GM13977 (cell line): ENCODE results near the gene PTPRCAP.

ENCODE experiments used
- DNase-seq: peaks from one replicate; pipeline ENCODE4 v3.0.0; 2012; ENCODE audit warnings: low spot score
- in situ Hi-C: fragments of 300-500 bp; cut with MboI; formaldehyde crosslinking; loops from one replicate; pipeline ENCODE4 v1.12.0; 2022; ENCODE audit warnings: low sequenced_read_pairs, low pct_unique_long_range_greater_than_20kb, mixed read lengths, inconsistent platforms; ENCODE audit not compliant: unreplicated experiment
- TF ChIP-seq, protein P1 (sequence below): IDR thresholded peaks from 2 replicates; pipeline ENCODE4 v1.5.1; 2012; ENCODE audit warnings: mild to moderate bottlenecking, control low read depth; ENCODE audit not compliant: insufficient read depth; ENCODE audit errors: extremely low read depth, missing control alignments

Gene PTPRCAP

DNA sequence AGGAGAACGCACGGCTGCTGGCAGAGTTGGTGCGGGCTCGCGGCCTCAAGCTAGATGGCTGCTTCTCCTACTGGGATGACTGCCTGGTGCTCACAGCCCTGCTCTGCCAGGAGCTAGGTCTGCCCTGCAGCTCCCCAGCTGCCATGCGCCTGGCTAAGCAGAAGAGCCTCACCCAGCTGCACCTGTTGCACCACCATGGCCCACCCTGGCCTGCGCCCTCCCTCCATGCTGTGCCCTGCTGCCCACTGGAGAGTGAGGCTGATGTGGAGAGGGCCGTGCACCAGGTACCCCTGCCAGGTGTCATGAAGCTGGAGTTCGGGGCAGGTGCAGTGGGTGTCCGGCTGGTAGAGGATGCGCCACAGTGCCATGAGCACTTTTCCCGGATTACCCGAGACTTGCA lies 14.0 kb downstream of the PTPRCAP start:
- TF ChIP-seq, protein P1, sequence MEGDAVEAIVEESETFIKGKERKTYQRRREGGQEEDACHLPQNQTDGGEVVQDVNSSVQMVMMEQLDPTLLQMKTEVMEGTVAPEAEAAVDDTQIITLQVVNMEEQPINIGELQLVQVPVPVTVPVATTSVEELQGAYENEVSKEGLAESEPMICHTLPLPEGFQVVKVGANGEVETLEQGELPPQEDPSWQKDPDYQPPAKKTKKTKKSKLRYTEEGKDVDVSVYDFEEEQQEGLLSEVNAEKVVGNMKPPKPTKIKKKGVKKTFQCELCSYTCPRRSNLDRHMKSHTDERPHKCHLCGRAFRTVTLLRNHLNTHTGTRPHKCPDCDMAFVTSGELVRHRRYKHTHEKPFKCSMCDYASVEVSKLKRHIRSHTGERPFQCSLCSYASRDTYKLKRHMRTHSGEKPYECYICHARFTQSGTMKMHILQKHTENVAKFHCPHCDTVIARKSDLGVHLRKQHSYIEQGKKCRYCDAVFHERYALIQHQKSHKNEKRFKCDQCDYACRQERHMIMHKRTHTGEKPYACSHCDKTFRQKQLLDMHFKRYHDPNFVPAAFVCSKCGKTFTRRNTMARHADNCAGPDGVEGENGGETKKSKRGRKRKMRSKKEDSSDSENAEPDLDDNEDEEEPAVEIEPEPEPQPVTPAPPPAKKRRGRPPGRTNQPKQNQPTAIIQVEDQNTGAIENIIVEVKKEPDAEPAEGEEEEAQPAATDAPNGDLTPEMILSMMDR, result no peak
- in situ Hi-C loops, result no loop called here
- DNase-seq, result no peak

GRCh38 chr11:67422891-67423290 lies 14.6 kb downstream of the PTPRCAP start:
- in situ Hi-C loops, result no loop called here
- DNase-seq, result no peak
- TF ChIP-seq, protein P1, result no peak

DNA sequence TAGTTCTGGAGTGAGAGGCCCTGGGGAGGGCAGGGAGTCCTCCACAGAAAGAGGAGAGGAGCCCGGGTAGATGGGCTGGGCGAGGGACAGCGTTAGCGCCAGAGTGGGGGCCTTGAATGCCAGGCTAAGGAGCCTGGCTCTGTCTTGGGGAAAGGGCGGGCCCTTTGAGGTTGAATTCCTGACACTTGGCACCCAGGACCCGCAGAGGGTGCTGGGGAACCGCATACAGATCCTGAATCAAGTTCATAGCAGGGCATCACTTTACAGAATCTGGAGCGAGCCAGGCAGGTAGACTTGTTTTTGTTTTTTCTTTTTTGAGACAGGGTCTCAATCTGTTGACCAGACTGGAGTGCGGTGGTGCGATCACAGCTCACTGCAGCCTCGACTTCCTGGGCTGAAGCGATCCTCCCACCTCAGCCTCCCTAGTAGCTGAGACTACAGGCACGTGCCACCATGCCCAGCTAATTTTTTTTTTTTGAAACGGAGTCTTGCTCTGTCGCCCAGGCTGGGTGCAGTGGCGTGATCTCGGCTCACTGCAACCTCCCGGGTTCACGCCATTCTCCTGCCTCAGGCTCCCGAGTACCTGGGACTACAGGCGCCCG lies 16.0 kb downstream of the PTPRCAP start:
- in situ Hi-C loops, result no loop called here
- TF ChIP-seq, protein P1, result no peak
- no peak for DNase-seq

DNA sequence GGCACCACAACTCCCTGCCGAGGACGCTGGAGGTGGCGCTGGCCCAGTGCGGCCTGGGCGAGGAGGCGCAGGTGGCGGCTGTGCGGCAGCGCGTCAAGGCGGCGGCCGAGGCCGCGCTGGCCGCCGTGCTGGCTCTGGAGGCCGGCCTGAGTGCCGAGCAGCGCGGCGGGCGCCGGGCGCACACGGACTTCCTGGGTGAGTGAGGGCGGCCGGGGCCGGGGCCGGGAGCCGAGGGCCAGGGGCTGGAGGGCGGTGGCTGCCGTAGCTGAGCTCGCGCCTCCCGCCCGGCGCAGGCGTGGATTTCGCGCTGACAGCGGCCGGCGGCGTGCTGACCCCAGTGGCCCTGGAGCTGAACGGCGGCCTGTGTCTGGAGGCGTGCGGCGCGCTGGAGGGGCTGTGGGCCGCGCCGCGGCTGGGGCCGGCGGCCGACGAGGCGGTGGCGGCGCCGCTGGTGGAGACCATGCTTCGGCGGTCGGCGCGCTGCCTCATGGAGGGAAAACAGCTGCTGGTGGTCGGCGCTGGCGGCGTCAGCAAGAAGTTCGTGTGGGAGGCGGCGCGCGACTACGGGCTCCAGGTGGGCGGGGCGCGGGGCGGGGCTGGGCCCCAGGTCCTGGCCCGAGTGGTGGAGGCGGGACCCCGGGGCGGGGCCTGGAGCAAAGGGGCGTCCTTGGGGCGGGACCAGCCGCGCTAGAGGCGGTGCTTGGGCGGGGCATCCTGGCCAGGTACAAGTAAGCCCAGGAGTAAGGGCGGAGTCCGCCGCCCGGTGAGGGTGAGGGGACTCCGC lies 16.6 kb downstream of the PTPRCAP start:
- TF ChIP-seq, protein P1, result no peak
- DNase-seq, result peak; percentile 100
- in situ Hi-C loops, result no loop called here

DNA sequence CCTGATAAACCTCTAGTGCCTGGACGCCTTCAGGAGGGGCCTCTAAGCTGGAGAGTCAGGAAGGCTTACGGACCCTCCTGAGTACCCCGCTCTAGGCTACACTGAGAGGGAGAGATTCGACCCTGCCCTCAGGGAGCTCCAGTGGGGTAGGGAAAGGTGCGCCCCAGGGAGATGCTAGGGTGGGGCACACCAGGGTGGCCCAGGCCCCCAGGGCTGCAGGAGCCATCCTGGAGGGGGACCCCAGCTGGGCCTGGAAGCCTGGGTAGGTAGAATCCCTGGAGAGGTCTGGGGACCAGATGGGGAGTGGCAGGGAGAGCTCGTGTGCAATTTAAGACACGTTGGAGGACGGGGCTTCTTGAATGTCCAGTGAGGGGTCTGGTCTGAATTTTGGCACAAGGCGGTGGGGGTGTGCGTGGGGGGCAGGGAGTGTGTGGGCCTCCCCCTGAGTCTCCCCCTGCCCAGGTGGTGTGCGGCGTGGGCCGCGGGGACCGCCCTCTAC lies 17.3 kb downstream of the PTPRCAP start:
- TF ChIP-seq, protein P1, result no peak
- DNase-seq, result no peak
- in situ Hi-C loops, result no loop called here

- in situ Hi-C loops, result no loop called here
Observed at GRCh38 chr11:67419325-67420049, 18.0 kb downstream of the PTPRCAP start.

More at GRCh38 chr11:67419325-67420049, 18.0 kb downstream of the PTPRCAP start:
- no peak for DNase-seq
- TF ChIP-seq, protein P1, result no peak
